B cell (primary cell): ENCODE measurements around the gene ARPC5L. TPM values are rescaled to one million over a fixed set of nuclear protein-coding genes. Genes with fewer than 3 reads are reported as not detected.
A peak's percentile ranks its signal among the peaks of the same experiment; 100 is the strongest.

ENCODE experiments used
- ATAC-seq: fragments of 200-7000 bp; cut with Tn5 transposase; one replicate; pipeline ENCODE4 v1.10.0; 2021; ENCODE audit warnings: low read depth, mild to moderate bottlenecking, moderate number of reproducible peaks, moderate library complexity
- CTCF ChIA-PET: fragments of 350-600 bp; sonication (Branson Sonifier 250); formaldehyde crosslinking; loops from one replicate; lab custom pipeline; 2021; ENCODE audit warnings: antibody characterized with exemption, inconsistent platforms; lab: Charles Lee
- POLR2A ChIA-PET: fragments of 350-600 bp; sonication (Branson Sonifier 250); formaldehyde crosslinking; loops from one replicate; lab custom pipeline; 2021; ENCODE audit warnings: antibody characterized with exemption; lab: Charles Lee
- DNase-seq: peaks from one replicate; pipeline ENCODE4 v3.0.0; 2013
- H2AFZ ChIP-seq: 2 replicates; pipeline ENCODE4 v1.6.1; 2012; ENCODE audit warnings: mild to moderate bottlenecking, low read depth, low read length; ENCODE audit not compliant: insufficient read depth, poor library complexity, severe bottlenecking
- H3K27ac ChIP-seq, 2 donors: 1 replicate in 1 of 2; 2 replicates in 1 of 2; pipeline ENCODE4 v1.5.1; 2012 to 2013; ENCODE audit warnings: low read length in 2 of 2, mild to moderate bottlenecking in 2 of 2, moderate library complexity in 1 of 2
- H3K27me3 ChIP-seq, 4 experiments: fragments of 200-600 bp in 1 of 4; sonication (generic) in 1 of 4; replicated peaks in 1 of 4; 1 replicate in 2 of 4; 2 replicates in 2 of 4; pipeline versions ENCODE4 v1.6.1 to v1.7.0; 2013 to 2016; ENCODE audit warnings: low read length in 3 of 4, mild to moderate bottlenecking in 2 of 4, mixed read lengths in 1 of 4, moderate library complexity in 1 of 4; ENCODE audit not compliant: insufficient read depth in 4 of 4, control insufficient read depth in 3 of 4; ENCODE audit errors: control extremely low read depth in 1 of 4
- H3K36me3 ChIP-seq, 2 experiments: replicated peaks in 1 of 2; 1 replicate in 1 of 2; 2 replicates in 1 of 2; pipeline versions ENCODE4 v1.6.1 to v1.7.1; 2013; ENCODE audit warnings: low read length in 1 of 2; ENCODE audit not compliant: insufficient read depth in 2 of 2, control insufficient read depth in 1 of 2; ENCODE audit errors: control extremely low read depth in 1 of 2, extremely low read depth in 1 of 2
- H3K4me1 ChIP-seq, 2 donors: fragments of 200-600 bp in 1 of 2; sonication (generic) in 1 of 2; 1 replicate in 1 of 2; 2 replicates in 1 of 2; pipeline versions ENCODE4 v1.5.1 to v1.6.1; 2013 to 2017; ENCODE audit warnings: low read length in 2 of 2; ENCODE audit not compliant: control insufficient read depth in 2 of 2, insufficient read depth in 2 of 2
- H3K4me2 ChIP-seq: replicated peaks from 2 replicates; pipeline ENCODE3; 2012; ENCODE audit warnings: mild to moderate bottlenecking, low read depth, low read length; ENCODE audit not compliant: poor library complexity, severe bottlenecking
- H3K4me3 ChIP-seq, 5 experiments: fragments of 200-600 bp in 1 of 5; sonication (generic) in 1 of 5; 1 replicate in 3 of 5; 2 replicates in 2 of 5; pipeline versions ENCODE4 v1.5.1 to v1.7.0; 2011 to 2016; ENCODE audit warnings: low read length in 4 of 5, mild to moderate bottlenecking in 4 of 5, low read depth in 2 of 5, control low read depth in 1 of 5, moderate library complexity in 1 of 5; ENCODE audit not compliant: insufficient read depth in 1 of 5; ENCODE audit errors: control extremely low read depth in 1 of 5, extremely low read depth in 1 of 5
- H3K79me2 ChIP-seq: fragments of 200-600 bp; sonication (generic); one replicate; pipeline ENCODE4 v1.6.0; 2016; ENCODE audit warnings: low read length; ENCODE audit not compliant: control insufficient read depth, insufficient read depth
- H3K9ac ChIP-seq: fragments of 200-600 bp; sonication (generic); 2 replicates; pipeline ENCODE4 v1.6.1; 2017; ENCODE audit warnings: mild to moderate bottlenecking, low read length, moderate library complexity
- H3K9me3 ChIP-seq, 3 donors: one replicate each; pipeline versions ENCODE4 v1.6.1 to v1.7.1; 2013; ENCODE audit warnings: low read length in 2 of 3; ENCODE audit not compliant: control insufficient read depth in 2 of 3, insufficient read depth in 1 of 3; ENCODE audit errors: control extremely low read depth in 1 of 3
- H4K20me1 ChIP-seq: 2 replicates; pipeline ENCODE4 v1.6.0; 2012; ENCODE audit warnings: mild to moderate bottlenecking, low read length; ENCODE audit not compliant: insufficient read depth, control insufficient read depth, poor library complexity, severe bottlenecking
- H3K27ac Mint-ChIP-seq: one replicate; pipeline ENCODE4 v1.8.0; 2021; ENCODE audit warnings: mixed read lengths
- H3K27me3 Mint-ChIP-seq: one replicate; pipeline ENCODE4 v1.8.0; 2021; ENCODE audit warnings: mixed read lengths
- H3K4me1 Mint-ChIP-seq: one replicate; pipeline ENCODE4 v1.8.0; 2021; ENCODE audit warnings: mixed read lengths
- H3K4me3 Mint-ChIP-seq: one replicate; pipeline ENCODE4 v1.8.0; 2021; ENCODE audit warnings: mixed read lengths
- H3K9me3 Mint-ChIP-seq: one replicate; pipeline ENCODE4 v1.8.0; 2022; ENCODE audit warnings: mixed read lengths; ENCODE audit not compliant: insufficient read depth
- CTCF ChIP-seq: fragments of 200-600 bp; IDR thresholded peaks from one replicate; pipeline ENCODE4 v1.8.0; 2022; ENCODE audit warnings: antibody characterized with exemption, mild to moderate bottlenecking
- EZH2 ChIP-seq: IDR thresholded peaks from 2 replicates; pipeline ENCODE4 v1.6.1; 2012; ENCODE audit warnings: borderline replicate concordance, low read depth, mild to moderate bottlenecking, moderate library complexity, low read length; ENCODE audit not compliant: insufficient read depth, poor library complexity, severe bottlenecking
- WGBS: methylation state at CpG from one replicate; pipeline ENCODE4 v1.1.5; 2013; ENCODE audit warnings: missing lambda C conversion rate; ENCODE audit not compliant: insufficient coverage; 5-methylcytosine and 5-hydroxymethylcytosine counted together
- intact Hi-C: fragments of 100-400 bp; cut with micrococcal nuclease; formaldehyde crosslinking; loops from one replicate; pipeline ENCODE4 v1.10.0; 2022
- polyA plus RNA-seq: library from polyadenylated mRNA; depleted of rRNA; stranded (reverse); fragments of >200 nt; gene quantifications from 2 replicates; pipeline ENCODE4 v1.2.3, GENCODE V29; 2012
- total RNA-seq, 2 donors: library from RNA; stranded (reverse); fragments of 120-200 nt in 1 of 2; gene quantifications; 1 replicate in 1 of 2; 2 replicates in 1 of 2; pipeline versions ENCODE4 v1.2.3 to v1.2.4, GENCODE V29; 2013 to 2022

Gene ARPC5L
- total and polyA plus RNA-seq, 2 donors (not counting 1 experiment from before 2014, with no cell fraction given), result 37.3 to 66.3 TPM

DNA sequence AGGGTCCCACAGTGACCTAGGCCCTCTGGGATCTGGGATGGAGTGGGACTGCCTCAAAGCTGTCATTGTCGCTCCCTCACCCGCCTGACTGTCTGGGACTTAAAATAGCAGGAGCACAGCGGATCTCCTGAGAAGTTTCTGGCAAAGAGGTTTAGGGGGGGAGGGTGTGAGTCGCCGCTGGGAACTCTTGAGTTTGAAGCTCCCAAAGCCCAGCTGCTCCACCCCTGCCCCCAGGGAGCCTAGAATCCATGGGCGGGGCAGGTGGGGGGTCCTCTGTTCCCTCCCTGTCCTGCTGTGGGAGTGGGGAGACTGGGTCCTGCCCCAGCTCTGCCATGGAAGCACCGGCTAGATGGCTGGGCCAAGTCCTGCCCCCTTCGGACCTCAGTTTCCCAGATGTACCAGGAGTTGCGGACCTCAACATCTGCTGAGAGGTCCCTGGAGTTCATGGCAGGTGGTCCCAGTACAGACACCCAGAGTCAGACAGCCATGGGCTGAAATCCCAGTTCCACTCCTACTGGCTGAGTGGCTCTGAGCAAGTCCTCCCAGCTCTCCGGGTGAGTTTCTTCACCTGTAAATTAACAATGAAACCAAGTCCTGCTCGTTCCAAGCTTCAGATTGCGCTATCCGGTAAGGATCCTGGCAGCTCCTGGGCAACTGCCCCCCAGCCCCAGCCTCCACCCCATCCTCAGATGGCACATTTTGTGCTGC, 9.7 kb upstream of the ARPC5L start:
- Histone ChIP-seq H4K20me1 (no peaks in the 10 kb centered on the region), H3K4me3 (no peak overlapping the region), H3K9me3 (no peaks in the 10 kb centered on the region), H3K4me2 (peak overlapping the region; percentile 85), H3K4me1 (peaks cover 7 to 9% of the 10 kb centered on the region in 2 donors), H3K36me3 (peaks cover 0 to 6% of the 10 kb centered on the region in 2 experiments), H3K27me3 (no peaks in the 10 kb centered on the region), H2AFZ (peak overlapping the region; percentile 78), H3K79me2 (no peaks in the 10 kb centered on the region), H3K27ac (no peak overlapping the region), H3K9ac (peak overlapping the region; percentile 58)
- 84% methylated on average over 11 of the region's 13 CpGs for WGBS
- Mint-ChIP-seq H3K27ac (no peak overlapping the region), H3K4me1 (peaks cover 8% of the 10 kb centered on the region), H3K27me3 (no peaks in the 10 kb centered on the region), H3K4me3 (peak overlapping the region; percentile 88), H3K9me3 (no peaks in the 10 kb centered on the region)
- ATAC-seq (no peak), DNase-seq (no peak)
- intact Hi-C loops, result loop anchor here (5.0 kb wide), 2 partner anchors 40 to 520 kb away; no protein-coding TSS in a partner anchor
- ChIA-PET POLR2A (interaction anchor here (0.6 to 1.6 kb wide), 3 partner anchors 10 to 88 kb away, joined by 3 read pairs; partner anchors contain the start of genes ARPC5L and RPL35), CTCF (interaction anchor here (0.7 to 9.8 kb wide), 15 partner anchors 10 to 140 kb away, joined by 3 to 345 read pairs (median 5); partner anchors contain the start of genes ARPC5L, NR6A1, OLFML2A and RPL35)
- no peak for TF ChIP-seq EZH2
- no peak for TF ChIP-seq CTCF
